Activated T-cell treated with anti-CD3 and anti-CD28 coated beads for 1 hour (primary cell): ENCODE results near the gene ZNF618.
A peak's percentile ranks its signal among the peaks of the same experiment; 100 is the strongest.

Source experiments
- DNase-seq: peaks from one replicate; pipeline ENCODE4 v3.0.0-alpha.2; 2020; ENCODE audit warnings: low read depth

ZNF618 gene

DNA sequence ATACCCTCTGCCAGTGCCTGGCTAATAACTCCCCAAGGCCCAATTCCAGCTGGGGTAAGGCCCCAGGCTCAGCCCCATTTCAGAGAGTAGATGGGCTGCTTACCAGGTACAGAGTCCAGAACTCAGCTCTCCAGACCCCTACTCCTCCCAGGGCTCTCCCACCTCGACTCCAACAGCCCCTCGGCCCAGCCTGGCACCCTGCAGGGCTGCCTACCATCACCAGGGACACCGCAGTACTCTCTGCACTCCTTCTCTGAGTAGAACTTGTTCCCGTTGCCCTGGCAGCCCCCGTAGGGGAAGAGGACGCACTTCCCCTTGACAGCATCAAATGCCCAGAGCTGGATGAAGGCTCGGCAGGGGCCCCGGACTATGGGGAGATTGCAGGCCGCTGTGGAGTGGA lies 184.6 kb downstream of the ZNF618 start:
- DNase-seq, result no peak

- no peak for DNase-seq
Measured at GRCh38 chr9:114061292-114061691, 185.2 kb downstream of the ZNF618 start.

GRCh38 chr9:114061830-114062474 lies 185.8 kb downstream of the ZNF618 start:
- DNase-seq, result no peak

DNA sequence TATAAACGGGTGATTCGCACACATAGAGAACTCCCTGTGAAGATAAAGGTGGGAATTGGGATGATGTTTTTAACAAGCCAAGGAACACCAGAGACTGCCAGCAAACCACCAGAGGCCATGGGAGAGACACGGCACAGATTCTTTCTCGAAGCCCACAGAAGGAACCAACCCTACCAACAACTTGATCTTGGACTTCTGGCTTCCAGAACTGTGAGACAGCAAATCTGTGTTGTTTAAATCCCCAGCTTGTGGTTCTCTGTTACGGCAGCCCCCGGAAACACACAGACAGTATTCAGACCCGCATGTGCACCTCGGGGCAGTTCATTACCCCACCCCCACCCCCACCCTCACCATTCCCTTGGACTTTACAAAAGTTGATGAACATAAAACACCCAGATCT lies 189.2 kb downstream of the ZNF618 start:
- DNase-seq, result no peak

DNA sequence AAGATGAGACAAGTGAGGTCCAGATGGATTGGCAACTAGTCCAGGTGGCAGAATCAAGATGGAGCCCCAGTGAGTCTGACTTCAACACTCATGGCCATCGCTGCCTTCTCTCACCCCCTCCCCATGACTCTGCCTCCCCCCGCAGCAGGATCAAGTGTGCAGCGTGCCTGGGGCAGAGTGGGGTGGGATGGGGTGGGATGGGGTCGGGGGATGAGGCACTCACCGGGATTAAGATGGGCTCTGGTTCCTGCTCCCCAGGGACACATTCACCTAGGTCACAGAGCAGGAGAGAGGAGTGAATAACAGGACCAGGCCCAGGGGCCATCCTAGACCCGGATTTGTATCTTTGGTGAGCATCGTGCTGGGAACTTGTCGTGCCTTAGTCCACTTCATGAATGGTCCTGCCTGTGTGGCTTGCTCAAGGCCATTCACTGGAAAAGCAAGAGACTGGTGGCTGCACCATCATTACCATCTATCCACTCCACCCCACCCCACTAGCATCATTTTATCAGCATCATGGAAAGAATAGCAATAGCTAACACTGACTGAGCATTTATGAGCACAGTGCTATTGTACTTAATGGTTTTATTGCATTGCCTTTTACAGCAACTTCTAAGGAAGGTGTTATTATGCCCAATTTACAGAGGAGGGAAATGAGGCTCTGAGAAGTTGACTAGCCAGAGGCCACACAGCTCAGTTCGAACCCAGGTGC lies 193.5 kb downstream of the ZNF618 start:
- no peak for DNase-seq

DNA sequence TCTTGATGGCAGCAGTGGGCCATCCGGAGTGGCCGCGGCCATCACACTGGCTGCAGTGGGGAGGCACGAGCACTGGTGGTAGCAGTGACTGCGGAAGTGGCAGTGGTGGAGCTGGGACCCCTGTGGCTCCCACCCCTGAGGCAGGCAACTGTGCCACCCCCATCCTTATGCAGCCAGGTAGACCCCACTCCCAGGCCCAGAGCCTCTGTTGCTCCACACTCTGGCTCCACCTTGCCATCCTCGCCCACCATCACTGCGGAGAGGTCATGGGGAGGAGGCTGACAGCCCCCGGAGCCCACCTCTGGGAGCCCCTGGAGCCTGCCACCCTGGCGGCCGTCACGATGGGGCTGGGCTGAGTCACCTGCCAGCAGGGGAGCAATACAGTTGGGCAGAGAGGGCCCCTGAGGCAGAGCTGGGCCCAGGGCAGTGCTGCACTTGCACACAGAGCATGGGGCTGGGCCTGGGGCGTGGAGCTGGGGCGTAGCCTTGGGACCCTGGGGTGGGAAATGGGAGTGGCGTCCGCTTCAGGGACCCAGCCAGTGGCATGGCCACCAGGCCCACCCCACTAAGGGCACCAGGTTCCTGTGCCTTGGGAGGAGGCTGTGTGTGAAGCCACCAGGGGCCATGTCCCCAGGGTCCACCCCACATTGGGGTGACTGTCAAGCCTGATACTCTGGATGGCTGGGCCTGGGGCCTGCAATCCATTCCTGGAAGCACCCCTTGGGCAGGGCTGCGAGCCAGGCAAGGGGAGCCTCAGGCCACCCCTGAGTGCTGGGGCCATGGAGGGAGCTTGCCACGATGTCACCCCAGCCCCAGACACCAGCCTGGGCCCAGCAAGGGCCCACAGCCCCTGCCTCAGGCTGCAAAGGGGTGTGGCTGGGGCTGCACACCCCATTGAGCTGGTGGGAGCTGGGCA lies 194.3 kb downstream of the ZNF618 start:
- DNase-seq, result no peak

DNA sequence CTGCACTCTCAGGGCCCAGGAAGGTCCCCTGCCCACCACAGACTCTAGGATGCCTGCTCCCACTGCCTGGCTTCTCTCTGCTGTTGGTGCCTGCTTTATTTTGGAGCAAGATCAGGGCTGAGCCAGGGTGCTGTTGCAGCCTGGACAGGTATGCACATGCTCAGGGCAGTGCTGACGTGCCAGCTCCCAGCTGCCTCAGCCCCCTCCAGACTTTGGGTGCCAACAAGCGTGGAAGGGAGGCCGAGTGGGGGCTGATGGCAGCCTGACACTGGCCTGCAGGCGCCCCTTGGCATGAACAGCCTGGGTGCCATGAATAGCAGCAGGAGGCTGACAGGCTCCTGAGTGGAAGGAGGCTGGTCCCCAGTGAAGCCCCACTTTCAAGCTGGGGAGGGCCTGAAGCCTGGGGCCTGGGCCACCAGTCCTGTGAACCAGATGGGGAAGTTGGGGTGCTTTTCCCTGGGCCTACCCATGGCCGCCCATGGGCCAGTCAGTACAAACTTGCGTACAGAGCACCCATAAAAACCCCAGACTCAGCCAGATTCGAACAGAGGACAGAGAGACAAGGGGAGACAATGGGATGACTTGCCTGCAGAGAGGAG lies 195.2 kb downstream of the ZNF618 start:
- DNase-seq, result no peak

- DNase-seq, result no peak
Measured at GRCh38 chr9:114072184-114073140, 196.4 kb downstream of the ZNF618 start.

GRCh38 chr9:114075602-114076001 lies 199.5 kb downstream of the ZNF618 start:
- DNase-seq, result no peak

GRCh38 chr9:114076237-114077161 lies 200.4 kb downstream of the ZNF618 start:
- no peak for DNase-seq

- DNase-seq, result no peak
Measured at GRCh38 chr9:114077162-114077837, 201.2 kb downstream of the ZNF618 start.

- no peak for DNase-seq
Measured at GRCh38 chr9:114078021-114078780, 202.1 kb downstream of the ZNF618 start, which contains the start of gene AMBP. Gene AMBP, minus strand, starts transcription at chr9:114078300. Its CDS starts 91 bp downstream, at chr9:114078209.

- no peak for DNase-seq
Measured at GRCh38 chr9:114078781-114079156, 202.7 kb downstream of the ZNF618 start.

- DNase-seq, result no peak
Measured at GRCh38 chr9:114080195-114080772, 204.2 kb downstream of the ZNF618 start.

GRCh38 chr9:114080773-114081440 lies 204.8 kb downstream of the ZNF618 start:
- DNase-seq, result no peak

DNA sequence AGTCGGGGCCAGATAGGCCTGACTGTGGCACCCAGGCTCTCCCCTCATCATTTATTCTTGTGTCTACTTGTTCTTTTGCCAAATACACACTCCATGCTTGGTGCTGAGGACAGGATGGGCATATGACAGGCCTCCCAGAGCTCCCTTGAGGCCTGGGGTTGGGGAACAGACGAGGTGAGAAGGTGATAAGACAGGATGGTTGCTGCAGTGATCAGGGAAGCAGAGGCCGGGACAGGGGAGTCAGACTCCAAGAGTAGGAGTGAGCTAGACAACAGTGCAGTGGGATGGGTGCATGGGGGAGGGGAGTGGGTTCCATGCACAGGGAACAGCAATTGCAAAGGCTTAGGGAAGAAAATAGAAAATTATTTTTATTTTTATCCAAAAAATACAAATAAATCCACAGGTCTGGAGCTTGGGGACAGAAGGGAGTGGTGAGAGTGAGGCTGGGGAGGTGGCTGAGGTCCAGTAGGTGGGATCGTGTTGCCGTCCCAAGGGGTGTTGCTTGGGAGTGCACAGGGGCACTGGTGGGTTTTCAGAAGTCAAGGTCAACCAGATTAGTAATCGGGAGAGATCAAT lies 205.4 kb downstream of the ZNF618 start:
- no peak for DNase-seq

DNA sequence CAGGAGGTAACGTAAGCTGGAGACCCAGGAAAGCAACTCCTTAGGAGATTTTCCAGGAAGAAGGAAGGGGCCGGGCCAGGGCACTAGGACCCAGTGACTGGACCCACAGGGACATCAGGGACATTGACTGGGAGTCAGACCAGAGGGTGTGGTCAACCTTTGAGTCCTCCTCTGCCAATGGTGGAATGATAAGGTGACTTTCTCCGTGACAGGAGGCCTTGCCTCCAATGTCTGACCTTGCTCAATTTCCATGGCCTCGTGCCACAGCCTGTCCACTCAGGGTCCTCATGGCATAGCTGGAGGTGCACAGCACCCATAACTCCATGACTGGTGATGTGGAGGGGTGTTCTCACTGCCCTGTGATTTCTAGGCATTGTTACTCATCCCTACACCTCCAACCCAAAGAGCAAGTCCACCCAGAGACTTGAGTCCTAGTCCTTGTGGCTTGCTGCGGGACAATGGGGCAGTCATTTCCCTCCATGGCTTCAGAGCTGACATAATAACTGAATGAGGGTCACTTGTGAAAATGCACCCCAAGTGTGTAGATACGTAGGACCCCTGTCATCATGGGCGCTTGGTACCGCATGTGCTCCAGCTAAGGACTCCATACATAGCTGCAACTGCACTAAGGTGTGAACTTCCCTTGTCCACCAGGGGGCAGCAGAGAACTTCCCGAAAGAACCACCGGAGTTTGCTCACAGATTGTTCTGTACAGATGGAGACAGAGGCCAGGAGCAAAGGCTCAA lies 206.1 kb downstream of the ZNF618 start:
- peak; percentile 78 for DNase-seq
